HG02678 (cell line): ENCODE measurements around the gene CSNK2A1.
"Not testable (repeated sequence)": the region's sequence is repeated elsewhere in the genome, so short reads cannot be mapped to it uniquely, and the experiment has no call there.

Experiments
- ATAC-seq: cut with Tn5 transposase; IDR thresholded peaks from one replicate; pipeline ENCODE4 v1.9.1; 2021; ENCODE audit warnings: mild to moderate bottlenecking, moderate library complexity; ENCODE audit not compliant: unreplicated experiment

The CSNK2A1 gene

GRCh38 chr20:496126-496696, 47.4 kb downstream of the CSNK2A1 start:
- ATAC-seq, result no peak

- ATAC-seq, result no peak
Measured at GRCh38 chr20:492159-492558, 51.4 kb downstream of the CSNK2A1 start.

- no peak for ATAC-seq
Measured at GRCh38 chr20:487655-488054, 55.9 kb downstream of the CSNK2A1 start.

GRCh38 chr20:483815-484644, 59.6 kb downstream of the CSNK2A1 start:
- no peak for ATAC-seq

- ATAC-seq, result no peak
Measured at GRCh38 chr20:481167-481566, 62.4 kb downstream of the CSNK2A1 start.

- ATAC-seq, result no peak
Measured at GRCh38 chr20:480044-480443, 63.5 kb downstream of the CSNK2A1 start.

GRCh38 chr20:479487-479886, 64.1 kb downstream of the CSNK2A1 start:
- ATAC-seq, result no peak

- no peak for ATAC-seq
Measured at GRCh38 chr20:478949-479429, 64.6 kb downstream of the CSNK2A1 start.

GRCh38 chr20:478010-478948, 65.3 kb downstream of the CSNK2A1 start:
- no peak for ATAC-seq

GRCh38 chr20:476561-477249, 66.9 kb downstream of the CSNK2A1 start:
- ATAC-seq, result not testable (repeated sequence)

GRCh38 chr20:475463-476357, 67.9 kb downstream of the CSNK2A1 start:
- no peak for ATAC-seq

- no peak for ATAC-seq
Measured at GRCh38 chr20:474581-474980, 69.0 kb downstream of the CSNK2A1 start.

- no peak for ATAC-seq
Measured at GRCh38 chr20:472889-473292, 70.7 kb downstream of the CSNK2A1 start.

- ATAC-seq, result no peak
Measured at GRCh38 chr20:472137-472846, 71.3 kb downstream of the CSNK2A1 start.

GRCh38 chr20:469746-470490, 73.7 kb downstream of the CSNK2A1 start:
- ATAC-seq, result no peak

GRCh38 chr20:467755-468154, 75.8 kb downstream of the CSNK2A1 start:
- no peak for ATAC-seq

GRCh38 chr20:462199-462991, 81.2 kb downstream of the CSNK2A1 start, which contains the start of gene TBC1D20:
Gene TBC1D20 (minus strand): TSS chr20:462533. CDS start chr20:462405, 128 bp downstream.
- peak; percentile 92 for ATAC-seq
